CD4-positive, alpha-beta T cell treated with Interleukin-17A for 4 hours (primary cell): ENCODE results near the gene FOXP2.

ENCODE experiments used
- DNase-seq: peaks from one replicate; pipeline ENCODE4 v3.0.0-alpha.2; 2020; ENCODE audit warnings: mixed read lengths

Gene FOXP2

GRCh38 chr7:114659409-114660125 lies 245.0 kb downstream of the FOXP2 start:
- no peak for DNase-seq

GRCh38 chr7:114660126-114660486 lies 245.5 kb downstream of the FOXP2 start:
- no peak for DNase-seq

GRCh38 chr7:114660753-114661152 lies 246.1 kb downstream of the FOXP2 start:
- DNase-seq, result no peak

GRCh38 chr7:114662002-114662677 lies 247.5 kb downstream of the FOXP2 start:
- no peak for DNase-seq

GRCh38 chr7:114663502-114663901 lies 248.9 kb downstream of the FOXP2 start:
- DNase-seq, result no peak

GRCh38 chr7:114670676-114671075 lies 256.1 kb downstream of the FOXP2 start:
- DNase-seq, result no peak

- DNase-seq, result no peak
These were observed 257.0 kb downstream of the FOXP2 start for GRCh38 chr7:114671563-114672123.

- DNase-seq, result no peak
These were observed 263.5 kb downstream of the FOXP2 start for GRCh38 chr7:114678116-114678515.

- DNase-seq, result no peak
These were observed 272.6 kb downstream of the FOXP2 start for GRCh38 chr7:114687238-114687637.

GRCh38 chr7:114688443-114689055 lies 273.9 kb downstream of the FOXP2 start:
- DNase-seq, result no peak

- no peak for DNase-seq
These were observed 274.8 kb downstream of the FOXP2 start for GRCh38 chr7:114689406-114689805.

GRCh38 chr7:114691605-114692004 lies 277.0 kb downstream of the FOXP2 start:
- DNase-seq, result no peak

- DNase-seq, result no peak
These were observed 280.6 kb downstream of the FOXP2 start for GRCh38 chr7:114695182-114695581.

GRCh38 chr7:114700247-114700928 lies 285.8 kb downstream of the FOXP2 start:
- DNase-seq, result no peak

GRCh38 chr7:114703677-114704076 lies 289.1 kb downstream of the FOXP2 start:
- no peak for DNase-seq

GRCh38 chr7:114708646-114709045 lies 294.0 kb downstream of the FOXP2 start:
- DNase-seq, result no peak

- DNase-seq, result no peak
These were observed 295.9 kb downstream of the FOXP2 start for GRCh38 chr7:114710499-114710898.

- DNase-seq, result no peak
These were observed 296.6 kb downstream of the FOXP2 start for GRCh38 chr7:114711241-114711640.

- no peak for DNase-seq
These were observed 301.3 kb downstream of the FOXP2 start for GRCh38 chr7:114715907-114716306.

GRCh38 chr7:114718861-114719260 lies 304.2 kb downstream of the FOXP2 start:
- no peak for DNase-seq

- DNase-seq, result no peak
These were observed 306.1 kb downstream of the FOXP2 start for GRCh38 chr7:114720725-114721124.

- no peak for DNase-seq
These were observed 307.9 kb downstream of the FOXP2 start for GRCh38 chr7:114722562-114722961.

- DNase-seq, result no peak
These were observed 308.7 kb downstream of the FOXP2 start for GRCh38 chr7:114723308-114723707.
